ENCODE results near the gene RAD51B. TPM values are rescaled to one million over a fixed set of nuclear protein-coding genes. Genes with fewer than 3 reads are reported as not detected.
A peak's percentile ranks its signal among the peaks of the same experiment; 100 is the strongest.

Gene RAD51B
- total RNA-seq, 1 experiment from 2014 or later = 20.0 TPM

- intact Hi-C loops (cut with micrococcal nuclease) = loop anchor here (1.0 to 5.0 kb wide), 7 partner anchors 106 to 576 kb away; no protein-coding TSS in a partner anchor
- TSS peak; percentile 58 for BruUV-seq (replicated peaks)
- DNase-seq (ENCODE audit: low read depth, low spot score) (peak; percentile 28), ATAC-seq (peak; percentile 32)
- Histone ChIP-seq H4K20me1 (ENCODE audit: insufficient read depth) (no peaks in the 10 kb centered on the region), H3K9me3 (ENCODE audit: control insufficient read depth in 1 of 2, insufficient read depth in 1 of 2, low read depth in 1 of 2, low read length in 2 of 2) (no peaks in the 10 kb centered on the region), H3K9ac (ENCODE audit: low read length) (peak overlapping the region; percentile 22), H3K4me3 (replicated peaks in 1 of 2; ENCODE audit: low read depth in 1 of 2, low read length in 2 of 2) (peak overlapping the region in 1 of 2 experiments; percentile 17; a peak in 1 of 4 replicates), H3K27ac (ENCODE audit: low read depth, low read length) (peak overlapping the region; percentile 100), H2AFZ (ENCODE audit: low read depth, low read length, poor library complexity, severe bottlenecking) (no peak overlapping the region), H3K27me3 (ENCODE audit: insufficient read depth, low read length) (no peaks in the 10 kb centered on the region), H3K36me3 (ENCODE audit: control insufficient read depth in 1 of 2, insufficient read depth in 2 of 2, low read length in 2 of 2) (no peaks in the 10 kb centered on the region), H3K9me2 (ENCODE audit: insufficient read depth) (no peaks in the 10 kb centered on the region), H3K4me1 (ENCODE audit: control insufficient read depth in 1 of 2, insufficient read depth in 2 of 2, low read length in 2 of 2) (peaks cover 68 to 85% of the 10 kb centered on the region in 2 experiments), H3K4me2 (ENCODE audit: low read length) (peak overlapping the region; percentile 61), H3K79me2 (ENCODE audit: insufficient read depth, low read length) (no peaks in the 10 kb centered on the region)
- ChIA-PET POLR2A (interaction anchor here (1.0 to 6.1 kb wide), 6 partner anchors 304 to 570 kb away, joined by 3 to 45 read pairs (median 27); partner anchors contain the start of gene ZFP36L1), RAD21 (ENCODE audit: low non-redundant PET in 1 of 2, low total read pairs in 2 of 2, uncharacterized antibody in 2 of 2, unreplicated experiment in 2 of 2) (interaction anchor here (0.7 to 3.4 kb wide), 12 partner anchors 210 to 595 kb away, joined by 3 to 14 read pairs (median 4); no protein-coding TSS in a partner anchor), CTCF (interaction anchor here (1.0 to 4.6 kb wide), 17 partner anchors 115 to 595 kb away, joined by 3 to 48 read pairs (median 5); no protein-coding TSS in a partner anchor)
- TF ChIP-seq MAX (IDR thresholded peaks at IDR 0.05) (no peak), RAD21 (IDR thresholded peaks at IDR 0.05; ENCODE audit: low read depth) (peak; percentile 94), CBX3 (IDR thresholded peaks at IDR 0.05; ENCODE audit: low read depth) (peak; percentile 9; the same call in 1 of the 2 replicates), FOSL1 (IDR thresholded peaks at IDR 0.05; ENCODE audit: low read depth) (no peak), CTCF (IDR thresholded peaks at IDR 0.05 in 2 of 3, conservative IDR thresholded peaks at IDR 0.05 in 1 of 3; ENCODE audit: borderline replicate concordance in 1 of 3, insufficient read depth in 1 of 3, low read depth in 2 of 3, low read length in 2 of 3) (peak; percentile 42 to 80 (median 71); a peak in 5 of 6 replicates)
Measured at GRCh38 chr14:68248481-68249255, 429.1 kb downstream of the RAD51B start.

Measured in HCT116 (cell line).